DND-41 (cell line): ENCODE results near the gene SLC3A2.

Experiments used
- EZH2 ChIP-seq: IDR thresholded peaks from 3 replicates; pipeline ENCODE4 v1.6.1; 2012; ENCODE audit warnings: borderline replicate concordance, low read depth, mild to moderate bottlenecking, moderate library complexity, low read length, inconsistent platforms; ENCODE audit not compliant: severe bottlenecking
- TF ChIP-seq, protein P1 (sequence below): IDR thresholded peaks from 2 replicates; pipeline ENCODE4 v1.5.1; 2012; ENCODE audit warnings: borderline replicate concordance, low read length, moderate library complexity, mild to moderate bottlenecking; ENCODE audit not compliant: poor library complexity, severe bottlenecking; ENCODE audit errors: extremely low read depth

DNA sequence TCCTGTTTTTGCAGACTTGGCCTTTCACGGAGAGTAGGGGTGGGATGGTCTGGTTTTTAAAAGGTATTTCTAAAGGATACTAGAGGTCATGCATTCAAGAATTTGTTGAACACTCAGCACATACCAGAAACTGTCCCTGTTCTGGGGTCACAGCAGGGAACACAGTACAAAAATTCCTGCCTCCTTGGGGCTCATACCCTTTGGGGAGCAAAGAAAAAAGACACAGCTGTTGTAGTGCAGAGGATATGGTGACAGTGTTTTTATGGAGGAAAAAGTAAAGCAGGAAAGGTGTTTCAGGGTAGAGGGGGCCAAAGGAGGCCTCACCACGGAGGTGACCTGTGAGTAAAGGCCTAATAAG is 8.4 kb downstream of the SLC3A2 start:
- TF ChIP-seq, protein P1, sequence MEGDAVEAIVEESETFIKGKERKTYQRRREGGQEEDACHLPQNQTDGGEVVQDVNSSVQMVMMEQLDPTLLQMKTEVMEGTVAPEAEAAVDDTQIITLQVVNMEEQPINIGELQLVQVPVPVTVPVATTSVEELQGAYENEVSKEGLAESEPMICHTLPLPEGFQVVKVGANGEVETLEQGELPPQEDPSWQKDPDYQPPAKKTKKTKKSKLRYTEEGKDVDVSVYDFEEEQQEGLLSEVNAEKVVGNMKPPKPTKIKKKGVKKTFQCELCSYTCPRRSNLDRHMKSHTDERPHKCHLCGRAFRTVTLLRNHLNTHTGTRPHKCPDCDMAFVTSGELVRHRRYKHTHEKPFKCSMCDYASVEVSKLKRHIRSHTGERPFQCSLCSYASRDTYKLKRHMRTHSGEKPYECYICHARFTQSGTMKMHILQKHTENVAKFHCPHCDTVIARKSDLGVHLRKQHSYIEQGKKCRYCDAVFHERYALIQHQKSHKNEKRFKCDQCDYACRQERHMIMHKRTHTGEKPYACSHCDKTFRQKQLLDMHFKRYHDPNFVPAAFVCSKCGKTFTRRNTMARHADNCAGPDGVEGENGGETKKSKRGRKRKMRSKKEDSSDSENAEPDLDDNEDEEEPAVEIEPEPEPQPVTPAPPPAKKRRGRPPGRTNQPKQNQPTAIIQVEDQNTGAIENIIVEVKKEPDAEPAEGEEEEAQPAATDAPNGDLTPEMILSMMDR = no peak
- no peak for TF ChIP-seq EZH2
